Uterus (tissue), 2 donors: ENCODE results near the gene POLD4.

Experiments
- POLR2A ChIP-seq, 2 donors: fragments of 450-650 bp; IDR thresholded peaks; one replicate each; pipeline ENCODE4 v1.6.1; 2016; ENCODE audit warnings: antibody characterized with exemption in 2 of 2, mild to moderate bottlenecking in 1 of 2, moderate library complexity in 1 of 2
- TF ChIP-seq, protein P1 (sequence below), 4 experiments: fragments of 200-600 bp in 2 of 4; fragments of 450-650 bp in 2 of 4; sonication (generic) in 2 of 4; IDR thresholded peaks; one replicate each; pipeline ENCODE4 v1.5.1; 2016 to 2019; ENCODE audit warnings: antibody characterized with exemption in 4 of 4, mild to moderate bottlenecking in 2 of 4, moderate library complexity in 1 of 4

GRCh38 chr11:67316882-67317204 is 36.5 kb downstream of the POLD4 start:
- TF ChIP-seq, protein P1, sequence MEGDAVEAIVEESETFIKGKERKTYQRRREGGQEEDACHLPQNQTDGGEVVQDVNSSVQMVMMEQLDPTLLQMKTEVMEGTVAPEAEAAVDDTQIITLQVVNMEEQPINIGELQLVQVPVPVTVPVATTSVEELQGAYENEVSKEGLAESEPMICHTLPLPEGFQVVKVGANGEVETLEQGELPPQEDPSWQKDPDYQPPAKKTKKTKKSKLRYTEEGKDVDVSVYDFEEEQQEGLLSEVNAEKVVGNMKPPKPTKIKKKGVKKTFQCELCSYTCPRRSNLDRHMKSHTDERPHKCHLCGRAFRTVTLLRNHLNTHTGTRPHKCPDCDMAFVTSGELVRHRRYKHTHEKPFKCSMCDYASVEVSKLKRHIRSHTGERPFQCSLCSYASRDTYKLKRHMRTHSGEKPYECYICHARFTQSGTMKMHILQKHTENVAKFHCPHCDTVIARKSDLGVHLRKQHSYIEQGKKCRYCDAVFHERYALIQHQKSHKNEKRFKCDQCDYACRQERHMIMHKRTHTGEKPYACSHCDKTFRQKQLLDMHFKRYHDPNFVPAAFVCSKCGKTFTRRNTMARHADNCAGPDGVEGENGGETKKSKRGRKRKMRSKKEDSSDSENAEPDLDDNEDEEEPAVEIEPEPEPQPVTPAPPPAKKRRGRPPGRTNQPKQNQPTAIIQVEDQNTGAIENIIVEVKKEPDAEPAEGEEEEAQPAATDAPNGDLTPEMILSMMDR (IDR thresholded peaks at IDR 0.05): no peak
- TF ChIP-seq POLR2A (IDR thresholded peaks at IDR 0.05): no peak
